IMR-90 (cell line): ENCODE measurements around the gene PIAS1.

Experiments
- BHLHE40 ChIP-seq: fragments of 150-350 bp; IDR thresholded peaks from 2 replicates; pipeline ENCODE4 v1.6.1; 2016; ENCODE audit warnings: mild to moderate bottlenecking, low read depth, low read length
- CEBPB ChIP-seq: IDR thresholded peaks from 2 replicates; pipeline ENCODE4 v1.6.1; 2012; ENCODE audit warnings: low read depth, low read length, improper control_type of control experiment
- MAZ ChIP-seq: IDR thresholded peaks from 2 replicates; pipeline ENCODE4 v1.6.1; 2012; ENCODE audit warnings: low read depth, mild to moderate bottlenecking, low read length, improper control_type of control experiment, moderate library complexity, borderline replicate concordance
- MXI1 ChIP-seq: IDR thresholded peaks from 2 replicates; pipeline ENCODE4 v1.6.1; 2012; ENCODE audit warnings: low read depth, mild to moderate bottlenecking, low read length, moderate library complexity, borderline replicate concordance
- POLR2A ChIP-seq: IDR thresholded peaks from 2 replicates; pipeline ENCODE4 v1.6.1; 2012; ENCODE audit warnings: mild to moderate bottlenecking, low read depth, low read length
- RAD21 ChIP-seq: IDR thresholded peaks from 2 replicates; pipeline ENCODE4 v1.6.1; 2012; ENCODE audit warnings: low read length, improper control_type of control experiment
- RCOR1 ChIP-seq: IDR thresholded peaks from 2 replicates; pipeline ENCODE4 v1.6.1; 2012; ENCODE audit warnings: mild to moderate bottlenecking, low read length, improper control_type of control experiment; ENCODE audit not compliant: insufficient replicate concordance
- RFX5 ChIP-seq: IDR thresholded peaks from 2 replicates; pipeline ENCODE4 v1.8.0; 2012; ENCODE audit warnings: low read depth, mild to moderate bottlenecking, low read length, moderate library complexity
- SMC3 ChIP-seq: fragments of 150-350 bp; IDR thresholded peaks from 2 replicates; pipeline ENCODE4 v1.6.1; 2016; ENCODE audit warnings: low read depth, mild to moderate bottlenecking, antibody characterized with exemption, low read length, moderate library complexity
- TF ChIP-seq, protein P1 (sequence below): conservative IDR thresholded peaks from 2 replicates; pipeline ENCODE4 v1.5.1; 2012; ENCODE audit warnings: mild to moderate bottlenecking, low read depth, low read length, improper control_type of control experiment
- TF ChIP-seq, protein P2 (sequence below): fragments of 150-350 bp; IDR thresholded peaks from 2 replicates; pipeline ENCODE4 v1.6.1; 2016; ENCODE audit warnings: low read depth, mild to moderate bottlenecking, low read length, moderate library complexity, borderline replicate concordance
- TF ChIP-seq, protein P3 (sequence below): fragments of 150-350 bp; IDR thresholded peaks from 2 replicates; pipeline ENCODE4 v1.6.1; 2017; ENCODE audit warnings: mild to moderate bottlenecking, antibody characterized with exemption, low read length, low read depth

DNA sequence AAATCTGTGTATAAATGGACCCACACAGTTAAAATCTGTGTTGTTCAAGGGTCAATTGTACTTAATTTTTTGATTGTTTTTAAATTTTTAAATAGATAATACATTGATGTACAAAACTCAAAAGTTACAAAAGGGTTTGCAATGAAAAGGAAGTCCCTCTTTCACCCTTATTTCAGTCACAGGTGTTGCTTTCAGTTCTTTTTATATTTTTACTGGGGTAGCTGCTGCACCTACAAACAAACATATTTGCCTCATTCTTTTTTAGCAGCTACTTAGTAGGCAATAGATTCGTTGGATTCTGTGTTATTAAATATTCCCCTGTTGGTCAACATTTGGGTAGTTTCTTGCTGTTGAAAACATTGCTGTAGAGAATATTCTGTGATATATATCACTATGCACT lies 44.4 kb downstream of the PIAS1 start:
- TF ChIP-seq, protein P1, sequence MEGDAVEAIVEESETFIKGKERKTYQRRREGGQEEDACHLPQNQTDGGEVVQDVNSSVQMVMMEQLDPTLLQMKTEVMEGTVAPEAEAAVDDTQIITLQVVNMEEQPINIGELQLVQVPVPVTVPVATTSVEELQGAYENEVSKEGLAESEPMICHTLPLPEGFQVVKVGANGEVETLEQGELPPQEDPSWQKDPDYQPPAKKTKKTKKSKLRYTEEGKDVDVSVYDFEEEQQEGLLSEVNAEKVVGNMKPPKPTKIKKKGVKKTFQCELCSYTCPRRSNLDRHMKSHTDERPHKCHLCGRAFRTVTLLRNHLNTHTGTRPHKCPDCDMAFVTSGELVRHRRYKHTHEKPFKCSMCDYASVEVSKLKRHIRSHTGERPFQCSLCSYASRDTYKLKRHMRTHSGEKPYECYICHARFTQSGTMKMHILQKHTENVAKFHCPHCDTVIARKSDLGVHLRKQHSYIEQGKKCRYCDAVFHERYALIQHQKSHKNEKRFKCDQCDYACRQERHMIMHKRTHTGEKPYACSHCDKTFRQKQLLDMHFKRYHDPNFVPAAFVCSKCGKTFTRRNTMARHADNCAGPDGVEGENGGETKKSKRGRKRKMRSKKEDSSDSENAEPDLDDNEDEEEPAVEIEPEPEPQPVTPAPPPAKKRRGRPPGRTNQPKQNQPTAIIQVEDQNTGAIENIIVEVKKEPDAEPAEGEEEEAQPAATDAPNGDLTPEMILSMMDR: no peak
- TF ChIP-seq BHLHE40: no peak
- no peak for TF ChIP-seq RAD21
- TF ChIP-seq RCOR1: no peak
- TF ChIP-seq RFX5: no peak
- no peak for TF ChIP-seq CEBPB
- no peak for TF ChIP-seq MAZ
- TF ChIP-seq SMC3: no peak
- TF ChIP-seq, protein P2, sequence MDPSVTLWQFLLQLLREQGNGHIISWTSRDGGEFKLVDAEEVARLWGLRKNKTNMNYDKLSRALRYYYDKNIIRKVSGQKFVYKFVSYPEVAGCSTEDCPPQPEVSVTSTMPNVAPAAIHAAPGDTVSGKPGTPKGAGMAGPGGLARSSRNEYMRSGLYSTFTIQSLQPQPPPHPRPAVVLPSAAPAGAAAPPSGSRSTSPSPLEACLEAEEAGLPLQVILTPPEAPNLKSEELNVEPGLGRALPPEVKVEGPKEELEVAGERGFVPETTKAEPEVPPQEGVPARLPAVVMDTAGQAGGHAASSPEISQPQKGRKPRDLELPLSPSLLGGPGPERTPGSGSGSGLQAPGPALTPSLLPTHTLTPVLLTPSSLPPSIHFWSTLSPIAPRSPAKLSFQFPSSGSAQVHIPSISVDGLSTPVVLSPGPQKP: no peak
- no peak for TF ChIP-seq POLR2A
- no peak for TF ChIP-seq MXI1
- TF ChIP-seq, protein P3, sequence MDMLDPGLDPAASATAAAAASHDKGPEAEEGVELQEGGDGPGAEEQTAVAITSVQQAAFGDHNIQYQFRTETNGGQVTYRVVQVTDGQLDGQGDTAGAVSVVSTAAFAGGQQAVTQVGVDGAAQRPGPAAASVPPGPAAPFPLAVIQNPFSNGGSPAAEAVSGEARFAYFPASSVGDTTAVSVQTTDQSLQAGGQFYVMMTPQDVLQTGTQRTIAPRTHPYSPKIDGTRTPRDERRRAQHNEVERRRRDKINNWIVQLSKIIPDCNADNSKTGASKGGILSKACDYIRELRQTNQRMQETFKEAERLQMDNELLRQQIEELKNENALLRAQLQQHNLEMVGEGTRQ: no peak
